A673 (cell line): Measurements from ENCODE around the gene OTULINL. TPM values are rescaled to one million over a fixed set of nuclear protein-coding genes. Genes with fewer than 3 reads are reported as not detected.

Source experiments
- BruUV-seq: library from RNA; stranded (reverse); fragments of 400-500 nt; replicated peaks from 2 replicates; lab custom pipeline; 2021; lab: Mats Ljungman, UMichigan
- CTCF ChIA-PET: fragments of 300-600 bp; sonication (Branson Sonifier 250); formaldehyde crosslinking; loops from one replicate; lab custom pipeline; 2022; ENCODE audit warnings: antibody characterized with exemption; lab: Charles Lee
- POLR2A ChIA-PET: fragments of 300-600 bp; sonication (Branson Sonifier 250); formaldehyde crosslinking; loops from one replicate; lab custom pipeline; 2022; ENCODE audit warnings: antibody characterized with exemption; ENCODE audit not compliant: low non-redundant PET; lab: Charles Lee
- DNase-seq: peaks from one replicate; pipeline ENCODE4 v3.0.0-alpha.2; 2015; ENCODE audit warnings: low spot score
- H3K27ac ChIP-seq: fragments of 200-600 bp; sonication (generic); 2 replicates; pipeline ENCODE4 v1.5.1; 2016; ENCODE audit warnings: mixed run types, low read depth, mild to moderate bottlenecking, mixed read lengths, antibody characterized with exemption, low read length; ENCODE audit not compliant: poor library complexity, severe bottlenecking
- H3K27me3 ChIP-seq: fragments of 200-600 bp; sonication (generic); replicated peaks from 2 replicates; pipeline ENCODE4 v1.6.1; 2017; ENCODE audit warnings: mixed run types, low read depth, mild to moderate bottlenecking, mixed read lengths, antibody characterized with exemption, low read length; ENCODE audit not compliant: insufficient read depth, poor library complexity
- H3K36me3 ChIP-seq: fragments of 200-600 bp; sonication (generic); 2 replicates; pipeline ENCODE4 v1.6.1; 2016; ENCODE audit warnings: mixed run types, mild to moderate bottlenecking, mixed read lengths, antibody characterized with exemption, low read length; ENCODE audit not compliant: insufficient read depth, poor library complexity, severe bottlenecking
- H3K4me1 ChIP-seq: fragments of 200-600 bp; sonication (generic); 2 replicates; pipeline ENCODE4 v1.6.1; 2017; ENCODE audit warnings: mixed run types, mild to moderate bottlenecking, mixed read lengths, antibody characterized with exemption, low read length; ENCODE audit not compliant: insufficient read depth, poor library complexity, severe bottlenecking
- H3K4me3 ChIP-seq: fragments of 200-600 bp; sonication (generic); 2 replicates; pipeline ENCODE4 v1.5.1; 2016; ENCODE audit warnings: low read depth, mixed run types, mild to moderate bottlenecking, mixed read lengths, low read length; ENCODE audit not compliant: poor library complexity, severe bottlenecking
- H3K9me3 ChIP-seq: fragments of 200-600 bp; sonication (generic); 2 replicates; pipeline ENCODE4 v1.6.1; 2016; ENCODE audit warnings: mixed run types, low read depth, mild to moderate bottlenecking, mixed read lengths, antibody characterized with exemption, low read length; ENCODE audit not compliant: poor library complexity, severe bottlenecking
- EZH2 ChIP-seq: fragments of 200-600 bp; sonication (generic); IDR thresholded peaks from 2 replicates; pipeline ENCODE4 v1.6.1; 2017; ENCODE audit warnings: borderline replicate concordance, low read depth, mild to moderate bottlenecking, mixed read lengths, antibody characterized with exemption, low read length; ENCODE audit not compliant: poor library complexity, severe bottlenecking
- intact Hi-C: fragments of 100-400 bp; cut with micrococcal nuclease; formaldehyde crosslinking; loops from one replicate; pipeline ENCODE4 v1.10.0; 2022; ENCODE audit not compliant: unreplicated experiment
- total RNA-seq: library from RNA; stranded (reverse); gene quantifications from 2 replicates; pipeline ENCODE4 v1.2.3, GENCODE V29; 2021
- TF ChIP-seq, protein P1 (sequence below): fragments of 300-800, 200-600 bp; sonication (generic); conservative IDR thresholded peaks from 2 replicates; pipeline ENCODE4 v1.5.1; 2017; ENCODE audit warnings: low read depth, mild to moderate bottlenecking, antibody characterized with exemption, low read length, moderate library complexity, mixed read lengths

The OTULINL gene
- total RNA-seq, 1 experiment from 2014 or later: 0.13 TPM

DNA sequence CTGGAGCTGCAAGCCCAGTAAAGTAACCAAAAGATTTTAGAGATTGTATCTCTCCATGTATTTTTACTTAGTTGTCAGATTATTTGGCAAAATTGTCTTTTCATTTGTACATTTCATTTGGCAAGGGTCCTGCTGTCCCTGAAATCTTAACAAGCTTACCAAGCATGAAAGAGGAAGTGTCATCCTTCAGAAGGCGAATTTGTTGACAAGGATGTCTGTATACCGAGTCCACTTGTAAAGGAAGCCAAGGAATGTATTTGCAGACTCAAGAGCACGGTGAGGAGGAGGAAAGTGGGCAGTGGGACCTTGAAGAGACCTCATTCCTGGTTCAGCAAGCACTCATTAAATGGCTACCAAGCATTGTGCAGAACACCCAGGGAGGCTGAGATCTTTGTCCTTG is 7.5 kb upstream of the OTULINL start:
- no peaks in the 10 kb centered on the region for H3K9me3 ChIP-seq
- intact Hi-C loops: no loop called here
- H3K4me3 ChIP-seq: no peak overlapping the region
- no peak for TF ChIP-seq EZH2
- TF ChIP-seq, protein P1, sequence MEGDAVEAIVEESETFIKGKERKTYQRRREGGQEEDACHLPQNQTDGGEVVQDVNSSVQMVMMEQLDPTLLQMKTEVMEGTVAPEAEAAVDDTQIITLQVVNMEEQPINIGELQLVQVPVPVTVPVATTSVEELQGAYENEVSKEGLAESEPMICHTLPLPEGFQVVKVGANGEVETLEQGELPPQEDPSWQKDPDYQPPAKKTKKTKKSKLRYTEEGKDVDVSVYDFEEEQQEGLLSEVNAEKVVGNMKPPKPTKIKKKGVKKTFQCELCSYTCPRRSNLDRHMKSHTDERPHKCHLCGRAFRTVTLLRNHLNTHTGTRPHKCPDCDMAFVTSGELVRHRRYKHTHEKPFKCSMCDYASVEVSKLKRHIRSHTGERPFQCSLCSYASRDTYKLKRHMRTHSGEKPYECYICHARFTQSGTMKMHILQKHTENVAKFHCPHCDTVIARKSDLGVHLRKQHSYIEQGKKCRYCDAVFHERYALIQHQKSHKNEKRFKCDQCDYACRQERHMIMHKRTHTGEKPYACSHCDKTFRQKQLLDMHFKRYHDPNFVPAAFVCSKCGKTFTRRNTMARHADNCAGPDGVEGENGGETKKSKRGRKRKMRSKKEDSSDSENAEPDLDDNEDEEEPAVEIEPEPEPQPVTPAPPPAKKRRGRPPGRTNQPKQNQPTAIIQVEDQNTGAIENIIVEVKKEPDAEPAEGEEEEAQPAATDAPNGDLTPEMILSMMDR: no peak
- peaks cover 7% of the 10 kb centered on the region for H3K27me3 ChIP-seq
- H3K4me1 ChIP-seq: no peaks in the 10 kb centered on the region
- no peak for DNase-seq
- ChIA-PET POLR2A (no interaction called here), CTCF (no interaction called here)
- H3K27ac ChIP-seq: no peak overlapping the region
- no TSS peak for BruUV-seq
- no peaks in the 10 kb centered on the region for H3K36me3 ChIP-seq

DNA sequence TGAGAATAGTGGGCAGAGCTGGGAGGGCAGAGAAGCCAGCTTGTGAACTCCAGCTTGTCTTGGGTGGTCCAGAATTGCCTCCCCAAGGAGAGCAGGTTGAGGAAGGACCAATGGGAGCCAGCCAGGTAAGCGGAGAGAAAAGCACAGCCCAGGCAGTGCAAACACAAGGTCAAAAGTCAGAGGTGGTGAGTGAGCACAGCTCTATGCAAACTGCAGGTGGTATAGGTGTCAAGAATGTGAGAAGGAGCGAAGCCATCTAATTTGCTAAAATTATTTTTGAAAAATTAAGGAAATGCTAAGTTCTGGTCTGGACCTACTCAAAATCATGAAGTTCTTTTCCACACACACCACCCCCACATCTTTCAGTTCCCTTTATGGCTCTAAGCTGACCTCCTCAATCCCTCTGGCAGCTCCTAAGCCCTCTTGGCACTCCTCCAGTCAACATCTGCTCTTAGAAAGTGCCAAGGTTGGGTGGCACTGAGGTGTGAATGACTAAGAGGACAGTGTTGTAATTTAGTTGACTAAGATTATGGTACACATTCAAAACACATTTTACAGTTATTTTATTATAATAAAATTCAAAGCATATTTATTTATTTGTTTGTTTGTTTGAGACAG is 6.6 kb upstream of the OTULINL start:
- DNase-seq: no peak
- no peaks in the 10 kb centered on the region for H3K9me3 ChIP-seq
- peaks cover 14% of the 10 kb centered on the region for H3K27me3 ChIP-seq
- no peak overlapping the region for H3K4me3 ChIP-seq
- no peaks in the 10 kb centered on the region for H3K36me3 ChIP-seq
- POLR2A ChIA-PET: no interaction called here
- intact Hi-C loops: no loop called here
- no TSS peak for BruUV-seq
- H3K4me1 ChIP-seq: no peaks in the 10 kb centered on the region
- CTCF ChIA-PET: no interaction called here
- H3K27ac ChIP-seq: no peak overlapping the region
- TF ChIP-seq, protein P1: no peak

DNA sequence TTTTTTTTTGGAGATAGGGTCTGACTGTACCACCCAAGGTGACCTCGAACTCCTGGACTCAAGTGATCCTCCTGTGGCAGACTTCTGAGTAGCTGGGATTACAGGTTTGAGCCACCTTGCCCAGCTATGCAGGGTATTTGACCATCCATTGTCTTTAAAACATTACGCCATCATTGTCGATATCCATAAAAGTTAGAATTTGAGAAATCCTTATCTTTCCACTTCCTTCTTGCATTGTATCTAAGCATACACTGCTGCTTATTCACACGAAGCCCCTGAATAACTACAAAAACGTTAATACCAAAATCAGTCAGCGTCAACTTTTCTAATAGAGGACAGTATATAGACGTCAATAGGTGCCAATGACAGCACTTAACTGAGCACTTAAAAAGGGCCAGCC is 5.4 kb upstream of the OTULINL start:
- ChIA-PET CTCF (no interaction called here), POLR2A (no interaction called here)
- peaks cover 11% of the 10 kb centered on the region for H3K4me1 ChIP-seq
- H3K27ac ChIP-seq: no peak overlapping the region
- peaks cover 17% of the 10 kb centered on the region for H3K27me3 ChIP-seq
- no peak overlapping the region for H3K4me3 ChIP-seq
- no peak for TF ChIP-seq EZH2
- TF ChIP-seq, protein P1: no peak
- no peaks in the 10 kb centered on the region for H3K9me3 ChIP-seq
- BruUV-seq: no TSS peak
- DNase-seq: no peak
- no peaks in the 10 kb centered on the region for H3K36me3 ChIP-seq
- intact Hi-C loops: no loop called here
